ENCODE results near the gene HMGN3.

HMGN3 gene

DNA sequence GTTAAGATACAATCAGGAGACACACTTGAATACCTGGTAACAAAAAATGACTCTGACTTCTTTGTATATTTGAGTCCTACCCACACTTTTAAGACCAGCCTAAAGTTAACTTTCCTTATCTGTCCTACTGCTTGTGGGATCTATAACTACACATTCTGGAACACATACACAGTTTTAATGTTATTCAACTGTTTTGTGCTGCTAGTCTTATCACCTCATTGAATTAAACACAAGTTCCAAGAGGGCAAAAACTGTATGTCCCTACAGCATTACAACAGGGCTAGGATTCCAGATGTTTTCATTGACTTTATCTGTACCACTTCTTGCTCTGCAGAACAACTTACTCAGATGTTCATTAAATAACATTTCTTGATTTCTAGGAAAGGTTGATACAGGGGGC is 2.8 kb downstream of the HMGN3 start:
- DNase-seq: peak; percentile 62

DNA sequence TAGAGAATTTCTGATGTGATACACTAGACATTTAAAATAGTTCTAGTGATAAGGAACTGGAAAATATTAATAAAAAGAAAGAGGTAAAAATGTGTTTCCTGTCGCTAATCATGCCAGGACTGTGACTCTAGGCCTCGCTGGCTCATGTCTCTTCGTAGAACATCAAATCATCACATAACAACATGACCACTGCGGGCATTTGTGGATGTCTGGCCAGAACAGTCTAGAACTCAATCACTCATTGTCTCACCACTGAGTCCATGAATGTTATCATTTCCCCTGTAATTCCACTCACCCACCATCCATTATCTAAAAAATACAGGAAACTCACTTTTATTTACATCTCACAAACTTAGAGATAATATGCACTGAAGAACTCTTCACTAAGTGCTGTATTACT is 3.4 kb downstream of the HMGN3 start:
- no peak for DNase-seq

GRCh38 chr6:79230149-79230548 is 4.3 kb downstream of the HMGN3 start:
- no peak for DNase-seq

GRCh38 chr6:79227445-79227844 is 7.0 kb downstream of the HMGN3 start:
- DNase-seq: no peak

DNA sequence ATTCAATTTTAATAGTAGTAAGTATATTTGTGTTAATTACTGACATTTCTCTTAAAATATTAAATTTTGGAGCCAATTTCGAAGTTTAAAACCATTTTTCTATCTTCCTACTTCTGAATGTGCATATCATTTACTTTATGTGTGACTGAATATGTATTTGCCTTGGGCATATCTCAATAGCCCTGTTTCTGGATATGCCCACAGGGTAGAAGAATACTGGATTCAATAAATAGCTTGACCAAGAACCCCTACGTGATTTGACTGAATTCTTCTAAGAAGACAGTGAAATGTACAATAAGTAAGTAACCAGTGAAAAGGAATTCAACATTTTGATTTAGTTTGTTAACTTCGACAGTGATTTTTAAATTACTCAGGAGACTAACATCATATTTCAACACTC is 7.8 kb downstream of the HMGN3 start:
- DNase-seq: no peak

GRCh38 chr6:79225717-79226599 is 8.5 kb downstream of the HMGN3 start:
- DNase-seq: no peak

GRCh38 chr6:79223611-79224404 is 10.7 kb downstream of the HMGN3 start:
- no peak for DNase-seq

GRCh38 chr6:79215213-79215824 is 19.2 kb downstream of the HMGN3 start:
- no peak for DNase-seq

DNA sequence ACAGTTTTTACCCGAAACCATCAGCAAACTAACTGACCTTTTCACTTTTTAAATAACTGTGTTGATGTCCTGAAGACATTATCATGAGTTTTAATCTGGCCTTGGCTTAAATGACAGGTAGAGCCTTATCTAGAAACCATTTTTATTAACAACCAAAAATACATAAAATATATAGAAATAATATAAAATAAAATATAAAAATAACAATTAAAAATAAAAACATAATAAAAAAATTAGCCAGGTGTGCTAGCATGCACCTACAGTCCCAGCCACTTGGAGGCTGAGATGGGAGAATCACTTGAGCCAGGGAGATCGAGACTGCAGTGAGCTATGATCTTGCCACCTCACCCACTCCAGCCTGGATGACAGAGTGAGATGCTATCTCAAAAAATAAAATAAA is 21.6 kb downstream of the HMGN3 start:
- no peak for DNase-seq

GRCh38 chr6:79208816-79209215 is 25.7 kb downstream of the HMGN3 start:
- no peak for DNase-seq

DNA sequence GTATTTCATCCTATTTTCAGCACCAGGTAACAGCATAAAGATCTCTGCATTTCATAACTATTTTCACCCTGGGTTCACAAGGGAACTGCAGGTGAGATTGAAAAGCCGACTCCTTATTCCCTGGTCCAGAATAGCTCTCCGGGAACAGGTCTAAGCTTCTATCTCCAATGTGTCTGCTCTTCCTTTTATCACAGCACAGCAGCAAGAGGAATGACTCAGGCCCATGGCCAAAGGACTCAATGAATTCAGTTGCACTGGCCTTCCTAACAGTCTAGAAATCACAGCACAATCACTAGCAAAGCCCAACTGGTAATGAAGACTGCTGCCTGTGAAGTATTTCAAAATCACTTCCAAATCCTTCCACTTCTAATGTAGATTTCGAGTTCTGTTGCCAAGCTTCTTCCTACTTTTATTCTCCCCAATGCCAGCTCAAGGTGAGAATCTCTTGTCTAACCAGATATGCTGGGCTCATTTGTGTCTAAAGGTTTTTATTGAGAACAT is 30.7 kb downstream of the HMGN3 start:
- DNase-seq: no peak

DNA sequence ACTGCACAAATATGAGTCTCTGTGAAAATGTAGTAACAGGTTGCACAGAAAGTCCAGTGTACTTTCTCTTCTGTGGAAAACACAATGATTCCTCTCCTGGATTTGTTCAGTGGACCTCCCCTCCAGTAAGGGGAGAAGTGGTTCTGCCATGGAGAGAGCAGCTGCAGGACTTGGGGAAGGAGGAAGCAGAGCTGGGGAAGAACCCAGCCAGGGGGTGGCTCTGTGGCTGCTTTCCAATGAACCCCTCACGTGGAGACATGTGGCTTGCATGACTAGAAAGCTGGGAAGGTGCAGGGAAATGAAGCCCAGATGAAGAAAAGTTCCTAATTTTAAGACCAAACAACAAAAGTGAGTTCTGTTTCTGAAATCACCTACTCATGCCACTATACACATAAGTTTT is 31.9 kb downstream of the HMGN3 start:
- no peak for DNase-seq

DNA sequence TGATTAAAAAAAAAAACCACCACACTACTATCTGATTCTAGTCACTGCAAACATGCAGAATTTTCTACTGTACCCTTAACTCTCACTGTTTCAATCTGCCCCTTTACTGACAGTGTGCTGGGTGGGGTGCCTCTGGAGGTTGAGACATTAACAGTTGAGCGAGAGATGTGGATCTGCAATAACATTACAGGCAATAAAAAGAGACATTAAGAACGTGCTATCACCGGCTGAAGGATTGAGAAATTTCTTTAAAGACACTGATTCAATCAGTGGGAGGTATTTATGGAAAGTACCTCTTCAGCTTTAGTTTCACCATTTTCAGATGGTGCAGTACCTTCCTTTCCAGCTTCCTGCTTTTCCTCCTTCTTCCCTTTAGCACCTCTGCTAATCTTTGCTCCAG is 32.5 kb downstream of the HMGN3 start:
- DNase-seq: no peak

DNA sequence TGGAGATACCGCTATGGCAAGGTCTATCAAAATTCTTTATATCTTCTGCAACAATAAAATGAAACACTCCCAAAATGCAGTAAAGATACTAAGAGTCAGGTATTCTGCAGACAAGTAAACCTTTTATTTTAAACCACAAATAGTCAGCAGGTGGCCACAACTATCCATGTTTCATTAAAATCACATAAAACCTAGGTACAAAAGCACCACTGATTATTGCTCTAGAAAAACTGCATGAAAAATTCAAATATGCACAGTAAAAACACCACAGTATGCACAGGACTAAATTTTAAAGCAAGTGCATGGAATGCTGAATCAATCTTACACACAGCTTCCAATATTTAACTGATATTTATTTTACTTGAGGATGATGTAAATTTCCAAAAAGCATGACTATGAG is 33.3 kb downstream of the HMGN3 start:
- no peak for DNase-seq

GRCh38 chr6:79196912-79197311 is 37.6 kb downstream of the HMGN3 start:
- peak; percentile 26 for DNase-seq

GRCh38 chr6:79193971-79194370 is 40.5 kb downstream of the HMGN3 start:
- no peak for DNase-seq

DNA sequence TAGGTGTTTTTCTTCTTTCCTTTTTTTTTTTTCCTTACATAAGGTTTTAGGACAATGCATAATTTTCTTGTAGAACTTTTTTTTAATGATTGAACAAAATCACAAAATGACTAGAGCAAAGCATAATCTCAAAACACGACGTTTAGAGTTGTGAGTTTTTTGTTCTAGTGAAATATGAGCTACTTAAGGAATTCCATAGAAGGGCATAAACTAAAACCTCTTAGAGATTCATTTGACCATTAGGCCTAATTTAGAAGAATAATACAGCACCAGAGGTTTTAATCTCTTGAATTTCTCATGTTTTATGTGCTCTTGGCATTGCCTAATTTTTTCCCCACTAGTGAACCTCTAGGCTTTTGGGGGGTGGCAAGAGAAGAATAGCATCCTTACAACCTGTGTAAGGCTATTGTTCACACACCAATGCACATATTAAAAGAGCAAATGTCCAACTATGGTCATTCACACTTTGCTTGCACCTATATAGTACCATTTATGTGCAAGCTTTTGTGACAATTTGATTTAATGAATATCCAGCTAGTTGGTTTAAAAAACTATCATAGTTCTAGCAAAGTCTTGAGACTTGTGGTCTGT is 44.6 kb downstream of the HMGN3 start:
- no peak for DNase-seq

DNA sequence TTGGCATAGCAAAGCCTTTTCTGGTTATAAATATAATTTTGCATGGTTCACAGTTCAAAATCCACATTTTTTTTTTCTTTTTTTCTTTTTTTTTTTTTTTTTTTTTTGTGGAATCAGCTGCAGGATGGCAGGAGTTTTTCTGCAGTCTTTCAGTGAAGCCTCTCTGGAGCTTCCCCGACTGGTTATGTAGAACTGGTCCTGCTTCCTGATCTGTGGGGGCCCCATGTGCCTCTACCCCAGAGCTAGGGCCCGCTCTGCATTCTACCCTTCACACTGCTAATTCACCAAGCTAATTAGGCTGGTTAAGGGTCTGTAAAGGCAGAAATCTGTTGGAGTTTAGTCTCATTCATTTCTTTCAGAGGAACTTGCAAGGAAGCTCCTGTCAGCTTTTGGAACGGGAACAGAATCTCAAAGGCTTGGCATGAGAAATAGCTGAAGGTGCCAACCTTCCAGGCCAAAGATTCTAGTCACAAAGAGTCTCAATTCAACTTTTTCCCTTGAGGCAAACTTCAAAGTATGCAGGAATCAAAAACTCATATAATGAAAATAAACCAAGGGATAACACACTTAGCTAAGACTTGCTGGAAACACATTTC is 45.5 kb downstream of the HMGN3 start:
- no peak for DNase-seq

DNA sequence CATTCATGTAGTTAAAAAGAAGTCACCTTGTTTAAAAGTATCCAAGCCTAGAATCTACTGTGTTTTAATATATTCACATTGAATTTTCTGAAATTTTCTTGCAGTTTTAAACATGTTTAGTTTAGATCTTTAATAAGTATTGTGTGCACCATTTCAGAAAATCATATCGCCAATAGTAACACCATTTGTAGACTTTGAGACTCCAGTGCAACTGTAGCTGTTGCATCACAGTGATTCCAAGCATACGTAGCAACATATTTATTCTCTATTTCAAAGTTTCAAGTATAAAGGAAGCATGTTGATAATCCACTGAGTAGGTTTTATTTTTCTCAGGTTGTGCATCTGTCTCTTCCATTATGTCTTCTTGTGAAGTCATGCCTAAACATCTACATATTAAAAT is 46.4 kb downstream of the HMGN3 start:
- no peak for DNase-seq

- no peak for DNase-seq
These were observed 47.9 kb downstream of the HMGN3 start for GRCh38 chr6:79186564-79186963.

DNA sequence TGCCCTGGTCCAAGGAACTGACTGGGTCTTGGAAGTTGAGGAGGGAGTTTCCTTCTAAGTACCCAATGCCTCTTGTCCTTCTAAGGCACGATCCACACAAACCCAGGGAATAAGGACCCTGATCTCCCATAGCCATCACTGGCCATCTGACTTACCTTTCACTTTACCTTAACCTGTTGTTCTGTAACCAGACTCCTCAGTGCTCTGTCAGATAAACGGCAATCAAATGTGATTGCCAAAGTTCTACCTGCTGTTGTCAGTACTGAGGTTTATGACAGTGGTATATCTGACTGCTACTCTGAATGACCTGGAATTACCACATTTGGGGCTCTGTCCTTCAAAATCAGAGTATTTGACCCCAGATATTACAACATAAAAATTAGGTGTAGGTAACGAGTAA is 49.8 kb downstream of the HMGN3 start:
- no peak for DNase-seq

DNA sequence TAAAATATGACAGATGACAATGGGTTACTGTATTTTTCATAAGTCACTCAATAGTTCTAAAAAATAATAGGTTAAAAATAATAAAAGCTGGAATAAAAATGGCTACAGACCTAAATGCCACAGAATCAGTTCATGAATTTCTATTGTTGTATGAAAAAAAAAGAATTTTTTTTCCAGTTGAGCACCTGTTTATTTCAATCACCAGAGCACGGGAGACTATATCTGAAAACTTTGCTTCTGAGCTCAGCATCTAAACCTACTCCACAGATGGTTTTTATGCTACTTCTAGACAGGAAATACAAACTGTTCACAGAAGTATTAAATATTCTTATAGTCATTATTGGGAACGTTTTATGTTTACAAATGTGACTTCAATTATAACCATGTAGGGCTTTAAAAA is 50.4 kb downstream of the HMGN3 start:
- DNase-seq: no peak

- DNase-seq: no peak
These were observed 54.4 kb downstream of the HMGN3 start for GRCh38 chr6:79180052-79180451.

Measured in hematopoietic multipotent progenitor cell treated with erythropoietin and hydrocortisone succinate and interleukin-3 and kit ligand, for 4 days (in vitro differentiated cells).